Ishikawa (cell line): ENCODE measurements around the gene SMAD3.

ENCODE experiments used
- CEBPB ChIP-seq: IDR thresholded peaks from 2 replicates; pipeline ENCODE4 v1.6.1; 2012
- CREB1 ChIP-seq: IDR thresholded peaks from 2 replicates; pipeline ENCODE4 v1.6.1; 2012; ENCODE audit warnings: low read depth
- EGR1 ChIP-seq: IDR thresholded peaks from 2 replicates; pipeline ENCODE4 v1.6.1; 2012
- EP300 ChIP-seq: IDR thresholded peaks from 2 replicates; pipeline ENCODE4 v1.6.1; 2012; ENCODE audit warnings: borderline replicate concordance
- FOXM1 ChIP-seq: IDR thresholded peaks from 2 replicates; pipeline ENCODE4 v1.6.1; 2012; ENCODE audit warnings: low read depth, borderline replicate concordance
- NFIC ChIP-seq: IDR thresholded peaks from 2 replicates; pipeline ENCODE4 v1.6.1; 2012
- RAD21 ChIP-seq: IDR thresholded peaks from 2 replicates; pipeline ENCODE4 v1.6.1; 2012; ENCODE audit warnings: low read depth
- TAF1 ChIP-seq: IDR thresholded peaks from 2 replicates; pipeline ENCODE4 v1.6.1; 2012; ENCODE audit warnings: low read depth, mild to moderate bottlenecking
- TCF12 ChIP-seq: IDR thresholded peaks from 2 replicates; pipeline ENCODE4 v1.6.1; 2012; ENCODE audit warnings: low read depth
- TEAD4 ChIP-seq: IDR thresholded peaks from 2 replicates; pipeline ENCODE4 v1.6.1; 2012
- YY1 ChIP-seq: IDR thresholded peaks from 2 replicates; pipeline ENCODE4 v1.6.1; 2012; ENCODE audit warnings: low read depth
- ZBTB7A ChIP-seq: IDR thresholded peaks from 2 replicates; pipeline ENCODE4 v1.6.1; 2012; ENCODE audit warnings: low read depth
- TF ChIP-seq, protein P1 (sequence below): IDR thresholded peaks from 2 replicates; pipeline ENCODE4 v1.6.1; 2012
- TF ChIP-seq, protein P2 (sequence below): IDR thresholded peaks from 2 replicates; pipeline ENCODE4 v1.6.1; 2012; ENCODE audit warnings: low read depth, mild to moderate bottlenecking
- TF ChIP-seq, protein P3 (sequence below): IDR thresholded peaks from 2 replicates; pipeline ENCODE4 v1.6.1; 2012

SMAD3 gene

DNA sequence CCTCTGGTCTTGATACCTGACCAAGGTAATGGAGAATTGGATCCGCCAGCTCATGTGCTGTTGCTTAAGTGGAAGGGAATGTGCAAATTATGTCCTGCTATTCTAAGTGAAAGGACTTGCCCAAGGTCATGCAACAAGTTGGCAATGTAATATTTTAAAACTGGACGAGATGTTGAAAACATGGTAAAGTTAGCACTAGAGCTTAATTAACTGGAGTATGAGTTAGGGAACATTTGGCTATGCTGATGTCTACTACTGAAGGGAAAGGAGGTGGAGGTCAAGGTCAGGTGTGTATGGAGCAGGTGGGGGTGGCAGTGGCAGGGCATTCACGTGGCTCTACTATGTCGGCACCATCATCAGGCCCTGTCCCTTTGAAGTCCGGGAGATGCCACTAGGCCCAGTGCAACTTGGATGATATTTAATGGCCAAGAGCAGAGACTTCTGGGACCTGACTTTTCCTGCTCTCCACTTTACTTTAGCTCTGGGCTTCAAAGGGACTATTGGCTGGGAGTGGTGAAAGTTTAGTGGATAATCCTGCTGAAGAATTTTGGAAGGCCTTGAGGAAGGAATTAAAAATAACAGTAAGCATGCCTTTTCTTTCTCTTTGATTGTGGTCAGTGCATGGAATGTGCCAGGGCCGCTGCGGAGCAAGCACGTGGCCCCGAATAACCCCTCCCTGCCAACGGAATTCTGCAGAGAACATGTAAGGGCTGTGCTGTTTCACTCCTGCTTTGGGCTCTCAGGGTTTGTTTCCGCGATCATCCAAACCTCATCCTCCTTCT lies 14.9 kb downstream of the SMAD3 start:
- TF ChIP-seq TEAD4: no peak
- TF ChIP-seq YY1: no peak
- TF ChIP-seq EP300: no peak
- TF ChIP-seq CEBPB: no peak
- no peak for TF ChIP-seq EGR1
- TF ChIP-seq NFIC: no peak

DNA sequence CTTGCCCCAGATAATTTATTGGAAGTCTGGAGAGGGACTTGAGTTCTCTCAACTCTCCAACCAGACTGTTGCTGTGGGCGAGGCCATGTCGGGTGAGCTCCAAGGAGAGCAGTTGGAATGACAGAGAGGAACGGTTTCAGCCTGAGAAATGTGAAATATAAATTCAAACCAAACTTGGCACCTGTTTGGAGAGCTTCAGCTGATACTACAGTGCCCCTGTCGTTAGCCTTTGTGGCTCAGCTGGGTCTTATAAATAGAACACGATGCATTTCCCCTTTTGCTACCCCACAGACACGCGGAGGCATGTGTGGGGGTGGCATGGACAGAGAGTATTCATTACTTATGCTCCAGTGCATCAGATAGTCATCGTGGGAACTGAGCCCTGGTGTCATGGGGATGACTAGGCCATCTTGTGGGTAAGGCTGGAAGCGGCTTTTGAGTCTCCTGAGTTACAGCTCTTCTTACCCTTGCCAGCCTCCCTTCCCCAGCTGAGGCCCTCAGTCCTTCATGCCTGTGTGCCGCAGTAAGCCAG lies 15.6 kb downstream of the SMAD3 start:
- TF ChIP-seq CEBPB (no peak), RAD21 (no peak), EP300 (no peak), ZBTB7A (no peak), TCF12 (no peak), YY1 (no peak), TEAD4 (no peak), NFIC (no peak)
- TF ChIP-seq, protein P1, sequence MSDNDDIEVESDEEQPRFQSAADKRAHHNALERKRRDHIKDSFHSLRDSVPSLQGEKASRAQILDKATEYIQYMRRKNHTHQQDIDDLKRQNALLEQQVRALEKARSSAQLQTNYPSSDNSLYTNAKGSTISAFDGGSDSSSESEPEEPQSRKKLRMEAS: no peak
- TF ChIP-seq, protein P2, sequence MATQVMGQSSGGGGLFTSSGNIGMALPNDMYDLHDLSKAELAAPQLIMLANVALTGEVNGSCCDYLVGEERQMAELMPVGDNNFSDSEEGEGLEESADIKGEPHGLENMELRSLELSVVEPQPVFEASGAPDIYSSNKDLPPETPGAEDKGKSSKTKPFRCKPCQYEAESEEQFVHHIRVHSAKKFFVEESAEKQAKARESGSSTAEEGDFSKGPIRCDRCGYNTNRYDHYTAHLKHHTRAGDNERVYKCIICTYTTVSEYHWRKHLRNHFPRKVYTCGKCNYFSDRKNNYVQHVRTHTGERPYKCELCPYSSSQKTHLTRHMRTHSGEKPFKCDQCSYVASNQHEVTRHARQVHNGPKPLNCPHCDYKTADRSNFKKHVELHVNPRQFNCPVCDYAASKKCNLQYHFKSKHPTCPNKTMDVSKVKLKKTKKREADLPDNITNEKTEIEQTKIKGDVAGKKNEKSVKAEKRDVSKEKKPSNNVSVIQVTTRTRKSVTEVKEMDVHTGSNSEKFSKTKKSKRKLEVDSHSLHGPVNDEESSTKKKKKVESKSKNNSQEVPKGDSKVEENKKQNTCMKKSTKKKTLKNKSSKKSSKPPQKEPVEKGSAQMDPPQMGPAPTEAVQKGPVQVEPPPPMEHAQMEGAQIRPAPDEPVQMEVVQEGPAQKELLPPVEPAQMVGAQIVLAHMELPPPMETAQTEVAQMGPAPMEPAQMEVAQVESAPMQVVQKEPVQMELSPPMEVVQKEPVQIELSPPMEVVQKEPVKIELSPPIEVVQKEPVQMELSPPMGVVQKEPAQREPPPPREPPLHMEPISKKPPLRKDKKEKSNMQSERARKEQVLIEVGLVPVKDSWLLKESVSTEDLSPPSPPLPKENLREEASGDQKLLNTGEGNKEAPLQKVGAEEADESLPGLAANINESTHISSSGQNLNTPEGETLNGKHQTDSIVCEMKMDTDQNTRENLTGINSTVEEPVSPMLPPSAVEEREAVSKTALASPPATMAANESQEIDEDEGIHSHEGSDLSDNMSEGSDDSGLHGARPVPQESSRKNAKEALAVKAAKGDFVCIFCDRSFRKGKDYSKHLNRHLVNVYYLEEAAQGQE: no peak

DNA sequence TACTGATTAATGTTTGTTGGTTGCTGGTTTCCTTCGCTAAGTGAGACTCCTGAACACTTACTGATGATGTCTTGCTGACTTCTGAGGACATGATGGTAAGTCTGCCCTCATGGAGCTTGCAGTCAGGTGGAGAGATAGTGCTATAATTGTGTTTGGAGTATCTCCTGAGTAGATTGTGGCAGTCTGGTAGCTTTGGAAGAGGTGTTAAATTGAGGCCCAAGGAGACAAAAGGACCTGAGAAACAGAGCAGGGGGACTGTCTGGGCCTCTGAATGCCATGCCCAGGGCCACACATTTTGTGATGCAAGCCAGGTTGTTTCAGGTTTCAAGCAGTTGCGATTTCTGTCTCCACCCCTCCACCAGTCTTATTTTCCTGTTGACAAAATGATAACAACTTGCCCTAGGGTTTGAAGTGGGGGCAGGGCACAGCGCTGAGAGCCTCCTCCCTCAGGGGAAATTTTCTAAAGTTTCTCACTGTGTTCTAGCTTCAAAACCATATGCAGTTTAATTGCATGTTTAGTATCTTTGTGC lies 16.7 kb downstream of the SMAD3 start:
- no peak for TF ChIP-seq CEBPB
- no peak for TF ChIP-seq CREB1
- TF ChIP-seq FOXM1: no peak
- TF ChIP-seq, protein P3, sequence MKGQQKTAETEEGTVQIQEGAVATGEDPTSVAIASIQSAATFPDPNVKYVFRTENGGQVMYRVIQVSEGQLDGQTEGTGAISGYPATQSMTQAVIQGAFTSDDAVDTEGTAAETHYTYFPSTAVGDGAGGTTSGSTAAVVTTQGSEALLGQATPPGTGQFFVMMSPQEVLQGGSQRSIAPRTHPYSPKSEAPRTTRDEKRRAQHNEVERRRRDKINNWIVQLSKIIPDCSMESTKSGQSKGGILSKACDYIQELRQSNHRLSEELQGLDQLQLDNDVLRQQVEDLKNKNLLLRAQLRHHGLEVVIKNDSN: no peak
- no peak for TF ChIP-seq NFIC

DNA sequence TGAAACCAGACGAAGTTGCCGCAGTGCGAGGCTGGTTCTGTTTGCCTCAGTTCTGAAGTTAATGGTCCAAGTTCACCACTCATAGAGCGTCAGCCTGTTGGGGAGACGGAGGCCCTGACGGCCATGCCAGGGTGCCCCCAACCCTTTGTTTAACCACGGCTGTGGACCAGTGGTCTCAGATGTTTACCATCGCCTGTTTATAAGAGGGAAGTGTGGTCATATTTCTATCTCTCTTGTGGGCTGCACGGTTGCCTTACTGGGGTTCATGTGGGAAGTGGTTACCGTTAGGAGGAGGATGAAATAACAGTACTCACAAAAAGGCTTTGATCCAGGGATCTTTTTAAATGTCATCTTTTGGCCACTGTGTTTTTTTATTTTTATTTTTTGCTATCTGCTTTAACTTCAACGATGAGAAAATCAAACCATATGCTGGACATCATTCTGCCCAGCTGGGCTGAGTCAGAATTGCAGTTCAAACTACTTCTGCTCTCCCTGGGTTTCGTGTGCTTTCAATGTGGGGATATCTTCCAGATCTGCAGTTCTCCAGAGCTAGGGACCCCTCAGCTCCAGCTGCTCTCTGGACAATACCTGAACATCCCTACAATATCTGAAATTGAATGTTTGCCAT lies 17.8 kb downstream of the SMAD3 start:
- TF ChIP-seq, protein P1: no peak
- TF ChIP-seq FOXM1: no peak
- TF ChIP-seq EGR1: no peak
- TF ChIP-seq NFIC: no peak
- TF ChIP-seq, protein P2: no peak
- TF ChIP-seq ZBTB7A: no peak
- no peak for TF ChIP-seq EP300
- TF ChIP-seq CEBPB: no peak
- TF ChIP-seq TCF12: no peak
- TF ChIP-seq TAF1: no peak
- no peak for TF ChIP-seq CREB1
- TF ChIP-seq TEAD4: no peak

DNA sequence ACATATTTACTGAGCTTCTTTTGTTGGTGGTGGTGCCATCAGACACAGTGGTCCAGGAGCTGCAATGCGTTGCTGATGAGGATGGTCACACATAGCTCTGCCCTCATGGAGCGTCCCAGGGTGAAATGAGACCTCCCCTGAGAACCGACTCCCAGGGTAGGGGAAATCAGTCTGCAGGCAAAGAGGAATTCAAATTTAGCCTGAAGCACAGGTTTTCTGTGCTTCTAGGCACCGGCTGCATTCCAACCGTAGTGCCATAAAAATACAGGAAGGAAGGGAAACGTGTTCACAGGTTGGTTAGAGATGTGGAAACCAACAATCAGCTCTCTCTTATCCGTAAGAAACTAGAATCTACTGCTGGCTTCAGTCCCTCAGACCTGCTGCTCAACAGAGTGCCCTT lies 19.2 kb downstream of the SMAD3 start:
- no peak for TF ChIP-seq NFIC
- TF ChIP-seq, protein P3: no peak
- TF ChIP-seq YY1: no peak

DNA sequence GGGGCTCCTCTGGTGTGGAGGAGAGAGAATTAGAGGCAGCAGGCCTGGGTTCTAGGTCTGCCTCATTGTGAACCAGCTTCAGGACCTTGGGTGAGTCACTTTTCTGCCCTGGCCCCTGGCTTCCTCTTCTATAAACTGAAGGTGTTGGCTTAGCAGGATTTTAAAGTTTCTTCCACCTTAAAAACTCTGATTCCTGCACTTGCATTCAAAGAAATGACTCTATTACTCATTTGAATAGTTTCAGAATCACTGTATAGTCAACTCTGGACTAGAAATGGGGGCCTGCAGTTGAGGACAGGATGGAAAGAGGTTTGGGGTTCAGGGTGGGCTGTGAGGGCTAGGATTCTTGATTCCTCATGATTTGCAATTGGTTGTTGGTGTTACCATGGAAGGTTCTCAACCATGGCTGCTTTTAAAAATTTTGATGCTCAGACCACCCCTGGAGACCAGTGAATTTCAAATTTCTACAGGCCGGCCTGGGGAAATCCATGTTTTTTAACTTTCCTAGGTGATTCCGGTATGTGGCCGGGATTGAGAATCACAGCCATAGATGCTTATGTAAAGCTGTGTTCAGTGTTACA lies 19.9 kb downstream of the SMAD3 start:
- no peak for TF ChIP-seq TCF12
- no peak for TF ChIP-seq TEAD4
- no peak for TF ChIP-seq EP300
- no peak for TF ChIP-seq CREB1
- no peak for TF ChIP-seq TAF1
- TF ChIP-seq RAD21: no peak
- TF ChIP-seq, protein P3: no peak
- TF ChIP-seq, protein P2: no peak
- TF ChIP-seq, protein P1: no peak
- TF ChIP-seq ZBTB7A: no peak
- TF ChIP-seq CEBPB: no peak
